MM.1S (cell line): Measurements from ENCODE around the gene S100A13.

Experiments used
- DNase-seq: peaks from one replicate; pipeline ENCODE4 v3.0.0-alpha.2; 2015
- H2AFZ ChIP-seq: fragments of 300-600 bp; sonication (generic); 2 replicates; pipeline ENCODE4 v1.6.0; 2016; ENCODE audit warnings: antibody characterized with exemption, low read length
- H3F3A ChIP-seq: fragments of 300-600 bp; sonication (generic); 2 replicates; pipeline ENCODE4 v1.6.1; 2016; ENCODE audit warnings: mild to moderate bottlenecking, antibody characterized with exemption, low read length, moderate library complexity, mixed read lengths; ENCODE audit not compliant: insufficient read depth
- H3K27ac ChIP-seq: fragments of 300-600 bp; sonication (generic); 2 replicates; pipeline ENCODE4 v1.5.1; 2016; ENCODE audit warnings: mild to moderate bottlenecking, low read length
- H3K27me3 ChIP-seq: fragments of 300-600 bp; sonication (generic); replicated peaks from 2 replicates; pipeline ENCODE4 v1.6.0; 2016; ENCODE audit warnings: low read length; ENCODE audit not compliant: insufficient read depth
- H3K36me3 ChIP-seq: fragments of 300-600 bp; sonication (generic); replicated peaks from 2 replicates; pipeline ENCODE4 v1.6.1; 2016; ENCODE audit warnings: mild to moderate bottlenecking, low read length, mixed read lengths; ENCODE audit not compliant: insufficient read depth
- H3K4me1 ChIP-seq: fragments of 300-600 bp; sonication (generic); 2 replicates; pipeline ENCODE4 v1.6.1; 2016; ENCODE audit warnings: low read length, mixed read lengths
- H3K4me2 ChIP-seq: fragments of 300-600 bp; sonication (generic); 2 replicates; pipeline ENCODE4 v1.6.0; 2016; ENCODE audit warnings: low read depth, low read length
- H3K4me3 ChIP-seq: fragments of 300-600 bp; sonication (generic); 2 replicates; pipeline ENCODE4 v1.5.1; 2016; ENCODE audit warnings: low read length, mixed read lengths
- H3K79me2 ChIP-seq: fragments of 300-600 bp; sonication (generic); 2 replicates; pipeline ENCODE4 v1.6.1; 2016; ENCODE audit warnings: mixed run types, low read length, mixed read lengths
- H3K9ac ChIP-seq: fragments of 300-600 bp; sonication (generic); 2 replicates; pipeline ENCODE4 v1.6.1; 2016; ENCODE audit warnings: low read length, mixed read lengths
- H3K9me2 ChIP-seq: fragments of 300-600 bp; sonication (generic); replicated peaks from 2 replicates; pipeline ENCODE4 v1.6.1; 2016; ENCODE audit warnings: mild to moderate bottlenecking, low read length, mixed read lengths; ENCODE audit not compliant: insufficient read depth
- H3K9me3 ChIP-seq: fragments of 300-600 bp; sonication (generic); replicated peaks from 2 replicates; pipeline ENCODE4 v1.6.1; 2016; ENCODE audit warnings: mild to moderate bottlenecking, low read length, mixed read lengths; ENCODE audit not compliant: insufficient read depth
- H4K20me1 ChIP-seq: fragments of 300-600 bp; sonication (generic); 2 replicates; pipeline ENCODE4 v1.6.1; 2016; ENCODE audit warnings: mild to moderate bottlenecking, low read length, moderate library complexity, mixed read lengths; ENCODE audit not compliant: insufficient read depth
- EZH2 ChIP-seq: fragments of 300-600 bp; sonication (generic); optimal IDR thresholded peaks from 2 replicates; pipeline ENCODE3; 2017; ENCODE audit warnings: low read depth, mild to moderate bottlenecking, antibody characterized with exemption, low read length, mixed read lengths
- EZH2phosphoT487 ChIP-seq: fragments of 300-600 bp; sonication (generic); IDR thresholded peaks from 2 replicates; pipeline ENCODE4 v1.6.1; 2018; ENCODE audit warnings: antibody characterized with exemption, low read length
- TF ChIP-seq, protein P1 (sequence below): fragments of 300-600 bp; sonication (generic); IDR thresholded peaks from 2 replicates; pipeline ENCODE4 v1.5.1; 2016; ENCODE audit warnings: antibody characterized with exemption, low read length, mixed read lengths

Gene S100A13

DNA sequence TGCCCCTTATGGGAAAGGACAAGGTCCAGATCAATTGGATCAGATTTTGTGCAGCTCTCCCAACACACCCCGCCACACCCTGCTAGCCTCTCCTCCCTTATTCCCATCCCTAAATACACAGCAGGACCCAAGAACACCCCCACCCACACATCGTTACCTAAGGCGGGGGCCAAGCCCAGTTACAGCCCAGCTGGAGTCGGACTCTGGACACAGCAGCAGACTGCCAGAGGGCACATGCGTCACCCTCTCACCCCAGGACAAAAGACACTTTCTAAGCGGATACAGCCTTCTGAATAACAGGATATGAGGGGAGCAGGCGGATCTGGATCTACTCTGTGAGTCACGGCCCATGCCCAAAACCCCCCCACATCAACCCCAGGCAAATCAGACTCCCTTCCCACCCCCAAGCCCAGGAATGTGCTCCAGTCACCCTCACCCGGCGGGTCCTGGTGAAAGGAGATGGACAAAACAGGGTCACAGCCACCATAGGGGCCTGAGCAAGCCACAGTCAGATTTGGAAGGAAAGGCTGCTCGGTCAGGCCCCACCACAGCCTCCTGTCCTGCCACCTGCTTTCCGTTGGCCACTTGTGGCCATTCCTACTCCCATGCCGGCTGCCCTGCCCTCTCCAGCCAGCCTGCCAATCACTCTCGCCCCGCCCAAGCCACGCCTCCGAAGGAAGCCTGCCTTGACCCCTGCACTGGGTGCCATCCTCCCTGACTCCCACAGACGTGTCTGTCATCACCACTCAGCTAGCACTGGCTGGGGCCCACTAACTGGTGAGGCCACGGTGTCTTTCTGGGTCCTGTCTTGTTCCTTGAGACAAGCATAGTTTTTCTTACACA, 18.3 kb downstream of the S100A13 start:
- no peaks in the 10 kb centered on the region for H3K79me2 ChIP-seq
- no peak overlapping the region for H3K9ac ChIP-seq
- TF ChIP-seq EZH2 (no peak), EZH2phosphoT487 (no peak)
- TF ChIP-seq, protein P1, sequence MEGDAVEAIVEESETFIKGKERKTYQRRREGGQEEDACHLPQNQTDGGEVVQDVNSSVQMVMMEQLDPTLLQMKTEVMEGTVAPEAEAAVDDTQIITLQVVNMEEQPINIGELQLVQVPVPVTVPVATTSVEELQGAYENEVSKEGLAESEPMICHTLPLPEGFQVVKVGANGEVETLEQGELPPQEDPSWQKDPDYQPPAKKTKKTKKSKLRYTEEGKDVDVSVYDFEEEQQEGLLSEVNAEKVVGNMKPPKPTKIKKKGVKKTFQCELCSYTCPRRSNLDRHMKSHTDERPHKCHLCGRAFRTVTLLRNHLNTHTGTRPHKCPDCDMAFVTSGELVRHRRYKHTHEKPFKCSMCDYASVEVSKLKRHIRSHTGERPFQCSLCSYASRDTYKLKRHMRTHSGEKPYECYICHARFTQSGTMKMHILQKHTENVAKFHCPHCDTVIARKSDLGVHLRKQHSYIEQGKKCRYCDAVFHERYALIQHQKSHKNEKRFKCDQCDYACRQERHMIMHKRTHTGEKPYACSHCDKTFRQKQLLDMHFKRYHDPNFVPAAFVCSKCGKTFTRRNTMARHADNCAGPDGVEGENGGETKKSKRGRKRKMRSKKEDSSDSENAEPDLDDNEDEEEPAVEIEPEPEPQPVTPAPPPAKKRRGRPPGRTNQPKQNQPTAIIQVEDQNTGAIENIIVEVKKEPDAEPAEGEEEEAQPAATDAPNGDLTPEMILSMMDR, result no peak
- no peak overlapping the region for H3K4me2 ChIP-seq
- no peaks in the 10 kb centered on the region for H3K9me3 ChIP-seq
- H4K20me1 ChIP-seq, result no peaks in the 10 kb centered on the region
- H3F3A ChIP-seq, result no peaks in the 10 kb centered on the region
- H3K27ac ChIP-seq, result no peak overlapping the region
- H2AFZ ChIP-seq, result no peak overlapping the region
- H3K9me2 ChIP-seq, result no peaks in the 10 kb centered on the region
- no peak overlapping the region for H3K4me3 ChIP-seq
- DNase-seq, result no peak
- H3K27me3 ChIP-seq, result no peaks in the 10 kb centered on the region
- H3K4me1 ChIP-seq, result no peaks in the 10 kb centered on the region
- no peaks in the 10 kb centered on the region for H3K36me3 ChIP-seq

DNA sequence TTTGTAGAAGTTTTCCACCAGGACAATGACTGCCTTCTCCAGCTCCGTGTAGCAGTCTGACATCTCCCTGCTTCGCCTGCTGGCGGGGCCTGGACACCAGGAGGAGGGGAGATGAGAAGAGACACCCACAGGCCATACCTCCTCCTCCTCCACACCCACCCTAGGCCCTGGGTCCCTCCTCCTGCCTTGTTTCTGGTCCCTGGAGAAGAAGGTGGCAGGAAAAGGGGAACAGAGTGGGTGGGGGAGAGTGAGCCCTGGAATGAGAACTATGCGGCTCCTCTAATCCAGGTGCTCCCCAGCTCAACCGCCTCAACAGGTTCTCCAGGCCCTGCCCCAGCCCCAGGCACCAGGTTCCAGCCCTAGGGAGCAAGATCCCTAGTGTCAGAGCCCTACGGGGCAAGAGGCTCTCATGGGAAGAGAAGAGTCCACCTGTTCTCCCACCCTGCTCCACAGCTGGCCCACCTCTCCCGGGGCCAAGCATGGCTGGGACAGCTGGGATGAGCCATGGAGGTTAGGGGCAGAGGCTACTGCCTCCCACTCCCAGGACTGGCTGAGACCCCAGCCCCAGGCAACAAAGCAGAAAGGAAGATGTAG, 19.1 kb downstream of the S100A13 start:
- H3K4me2 ChIP-seq, result no peak overlapping the region

DNA sequence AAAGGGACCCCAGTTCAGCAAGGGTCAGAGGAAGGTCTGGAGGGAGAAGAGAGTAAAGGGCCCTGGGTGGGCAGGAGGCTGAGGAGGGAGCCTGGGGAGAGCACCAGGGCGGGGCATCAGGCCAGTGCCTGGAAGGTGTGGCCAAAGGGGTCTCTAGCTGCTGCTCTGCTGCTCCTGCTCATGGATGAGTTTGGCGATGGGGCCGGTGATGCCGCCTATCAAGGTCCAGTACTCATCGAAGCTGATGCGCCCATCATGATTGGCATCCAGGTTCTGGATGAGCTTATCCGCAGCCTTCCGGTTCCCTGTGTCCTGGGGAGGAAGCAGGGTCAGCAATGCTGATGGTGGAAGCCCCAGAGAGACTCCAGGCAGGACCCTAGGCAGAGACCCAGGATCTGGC, 19.9 kb downstream of the S100A13 start:
- Histone ChIP-seq H2AFZ (no peak overlapping the region), H3K9ac (no peak overlapping the region), H3K27me3 (no peaks in the 10 kb centered on the region), H3K27ac (no peak overlapping the region), H3K79me2 (no peaks in the 10 kb centered on the region), H3F3A (no peaks in the 10 kb centered on the region), H3K9me3 (no peaks in the 10 kb centered on the region), H3K9me2 (no peaks in the 10 kb centered on the region), H3K36me3 (no peaks in the 10 kb centered on the region), H3K4me1 (no peaks in the 10 kb centered on the region), H3K4me2 (no peak overlapping the region), H3K4me3 (no peak overlapping the region), H4K20me1 (no peaks in the 10 kb centered on the region)
- TF ChIP-seq EZH2phosphoT487, result no peak
- no peak for TF ChIP-seq EZH2
- TF ChIP-seq, protein P1, result no peak
- no peak for DNase-seq

More for the DNA sequence above, 19.1 kb downstream of the S100A13 start:
- no peaks in the 10 kb centered on the region for H3K9me2 ChIP-seq
- no peak overlapping the region for H3K4me3 ChIP-seq
- H3K27me3 ChIP-seq, result no peaks in the 10 kb centered on the region
- no peaks in the 10 kb centered on the region for H3K36me3 ChIP-seq
- H4K20me1 ChIP-seq, result no peaks in the 10 kb centered on the region
- H3K79me2 ChIP-seq, result no peaks in the 10 kb centered on the region
- no peak overlapping the region for H2AFZ ChIP-seq
- no peaks in the 10 kb centered on the region for H3K4me1 ChIP-seq
- DNase-seq, result no peak
- no peak overlapping the region for H3K27ac ChIP-seq
- H3F3A ChIP-seq, result no peaks in the 10 kb centered on the region
- no peak for TF ChIP-seq EZH2phosphoT487
- no peak for TF ChIP-seq EZH2
- TF ChIP-seq, protein P1, result no peak
- no peaks in the 10 kb centered on the region for H3K9me3 ChIP-seq
- H3K9ac ChIP-seq, result no peak overlapping the region
